Cardiac muscle cell (in vitro differentiated cells and primary cell): ENCODE data around the gene FRMD3. TPM values are rescaled to one million over a fixed set of nuclear protein-coding genes. Genes with fewer than 3 reads are reported as not detected.

ENCODE experiments used
- DNase-seq, 2 donors: peaks; one replicate each; pipeline versions ENCODE4 v3.0.0 to v3.0.0-alpha.2; 2010 to 2017; ENCODE audit warnings: low read depth in 1 of 2, low spot score in 1 of 2
- H3K27ac ChIP-seq: fragments of 200-600 bp; sonication (generic); 2 replicates; pipeline ENCODE4 v1.5.1; 2016
- H3K27me3 ChIP-seq: fragments of 200-600 bp; sonication (generic); 2 replicates; pipeline ENCODE4 v1.6.0; 2016; ENCODE audit warnings: control low read depth
- H3K36me3 ChIP-seq: fragments of 200-600 bp; sonication (generic); 2 replicates; pipeline ENCODE4 v1.5.1; 2016; ENCODE audit warnings: control low read depth
- H3K4me1 ChIP-seq: fragments of 200-600 bp; sonication (generic); 2 replicates; pipeline ENCODE4 v1.8.1; 2017; ENCODE audit warnings: low read depth, mild to moderate bottlenecking, mixed run types
- H3K4me3 ChIP-seq: fragments of 200-600 bp; sonication (generic); 2 replicates; pipeline ENCODE4 v1.5.1; 2016; ENCODE audit warnings: mild to moderate bottlenecking
- H3K9me3 ChIP-seq: fragments of 200-600 bp; sonication (generic); 2 replicates; pipeline ENCODE4 v1.5.1; 2017; ENCODE audit warnings: low read depth, mild to moderate bottlenecking, control low read depth
- polyA plus RNA-seq: library from polyadenylated mRNA; unstranded; fragments of >200 nt; fragmentation: Nextera tagmentation; extraction: Ambion mirVana; gene quantifications from 2 replicates; pipeline ENCODE4 v1.2.1, GENCODE V29; 2016
- total RNA-seq: library from RNA; depleted of rRNA; stranded (reverse); fragments of >200 nt; gene quantifications from 2 replicates; pipeline ENCODE4 v1.2.3, GENCODE V29; 2016
- TF ChIP-seq, protein P1 (sequence below): IDR thresholded peaks from 2 replicates; pipeline ENCODE4 v1.5.1; 2012; ENCODE audit warnings: low read depth, mild to moderate bottlenecking, low read length

FRMD3 gene
- total and polyA plus RNA-seq, 2 experiments from 2014 or later, result 61.5 to 66.4 TPM

DNA sequence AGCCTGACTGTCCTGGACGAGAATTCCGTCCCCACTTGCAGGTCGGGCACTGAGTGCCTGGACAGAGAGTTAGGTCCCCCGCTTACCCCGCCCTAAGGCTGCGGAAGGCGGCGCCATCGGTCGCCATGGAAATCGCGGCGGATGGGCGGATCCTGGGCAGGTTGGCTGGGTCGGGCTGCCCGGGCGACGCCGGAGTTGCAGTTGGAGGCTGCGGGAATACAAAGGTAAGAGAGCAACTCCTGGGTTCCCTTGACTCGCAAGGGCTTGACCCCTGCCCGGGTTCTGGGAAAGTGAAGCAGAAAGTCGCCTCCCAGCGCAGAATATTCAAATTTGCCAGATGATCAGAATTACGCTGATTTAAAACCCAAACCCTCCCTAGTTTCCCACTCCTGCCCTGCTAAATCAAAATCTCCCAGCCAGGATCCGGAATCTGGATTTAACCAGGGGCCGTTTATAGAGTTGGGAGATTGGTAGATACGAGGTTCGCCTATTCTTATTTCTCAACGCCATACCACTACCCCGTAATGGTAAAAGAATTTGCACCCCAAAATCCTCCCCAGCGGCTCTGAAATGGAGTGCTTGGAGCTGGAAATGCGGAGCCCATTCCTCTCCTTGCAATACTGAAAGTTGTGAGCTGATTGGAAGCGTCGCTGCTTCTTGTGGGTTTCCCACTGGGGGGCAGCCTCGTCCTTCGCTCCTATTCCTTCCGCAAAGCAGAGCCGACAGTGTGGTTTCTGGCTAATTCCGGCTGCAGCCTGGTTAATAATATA is 318.9 kb downstream of the FRMD3 start:
- Histone ChIP-seq H3K27ac (peak overlapping the region; percentile 34), H3K9me3 (no peaks in the 10 kb centered on the region), H3K36me3 (no peaks in the 10 kb centered on the region), H3K4me3 (peak overlapping the region; percentile 70), H3K4me1 (peaks cover 22% of the 10 kb centered on the region), H3K27me3 (no peaks in the 10 kb centered on the region)
- peak; percentile 92 to 95 for DNase-seq
- TF ChIP-seq, protein P1, sequence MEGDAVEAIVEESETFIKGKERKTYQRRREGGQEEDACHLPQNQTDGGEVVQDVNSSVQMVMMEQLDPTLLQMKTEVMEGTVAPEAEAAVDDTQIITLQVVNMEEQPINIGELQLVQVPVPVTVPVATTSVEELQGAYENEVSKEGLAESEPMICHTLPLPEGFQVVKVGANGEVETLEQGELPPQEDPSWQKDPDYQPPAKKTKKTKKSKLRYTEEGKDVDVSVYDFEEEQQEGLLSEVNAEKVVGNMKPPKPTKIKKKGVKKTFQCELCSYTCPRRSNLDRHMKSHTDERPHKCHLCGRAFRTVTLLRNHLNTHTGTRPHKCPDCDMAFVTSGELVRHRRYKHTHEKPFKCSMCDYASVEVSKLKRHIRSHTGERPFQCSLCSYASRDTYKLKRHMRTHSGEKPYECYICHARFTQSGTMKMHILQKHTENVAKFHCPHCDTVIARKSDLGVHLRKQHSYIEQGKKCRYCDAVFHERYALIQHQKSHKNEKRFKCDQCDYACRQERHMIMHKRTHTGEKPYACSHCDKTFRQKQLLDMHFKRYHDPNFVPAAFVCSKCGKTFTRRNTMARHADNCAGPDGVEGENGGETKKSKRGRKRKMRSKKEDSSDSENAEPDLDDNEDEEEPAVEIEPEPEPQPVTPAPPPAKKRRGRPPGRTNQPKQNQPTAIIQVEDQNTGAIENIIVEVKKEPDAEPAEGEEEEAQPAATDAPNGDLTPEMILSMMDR, result peak; percentile 83

DNA sequence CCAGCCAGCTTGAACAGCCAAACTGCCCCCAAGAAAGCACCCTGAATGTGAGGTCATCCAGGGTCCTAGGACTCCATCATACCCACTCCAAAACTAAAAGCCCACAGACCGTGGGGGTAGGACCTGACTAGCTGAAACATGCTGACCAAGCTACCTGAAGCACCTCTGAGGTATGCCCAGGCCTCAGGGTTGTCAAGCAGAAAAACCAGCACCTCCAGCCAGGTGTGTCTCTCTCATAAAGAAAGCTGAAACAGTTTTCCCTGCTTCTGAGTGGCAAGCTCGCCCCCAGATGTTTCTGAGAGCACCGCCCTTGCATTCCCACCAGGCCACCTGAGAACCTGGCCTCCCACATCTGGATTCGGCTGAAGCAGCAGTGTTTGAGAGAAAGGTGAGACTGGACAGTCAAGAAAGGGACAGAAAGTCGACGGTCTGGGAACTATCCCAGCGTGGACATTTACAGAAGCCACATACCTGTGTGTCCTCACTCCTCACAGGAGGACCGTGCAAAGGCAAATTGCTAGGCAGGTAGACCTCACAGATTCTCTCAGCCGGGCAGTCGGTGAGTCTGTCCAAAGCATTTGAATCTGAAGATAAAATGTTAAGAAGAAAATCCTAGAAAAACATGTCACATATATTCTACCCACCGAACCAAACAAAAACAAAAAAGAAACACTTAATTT is 319.6 kb downstream of the FRMD3 start:
- Histone ChIP-seq H3K27me3 (no peaks in the 10 kb centered on the region), H3K4me1 (peaks cover 22% of the 10 kb centered on the region), H3K4me3 (peak overlapping the region; percentile 70), H3K27ac (no peak overlapping the region), H3K36me3 (no peaks in the 10 kb centered on the region), H3K9me3 (no peaks in the 10 kb centered on the region)
- TF ChIP-seq, protein P1, result no peak
- DNase-seq, result no peak

DNA sequence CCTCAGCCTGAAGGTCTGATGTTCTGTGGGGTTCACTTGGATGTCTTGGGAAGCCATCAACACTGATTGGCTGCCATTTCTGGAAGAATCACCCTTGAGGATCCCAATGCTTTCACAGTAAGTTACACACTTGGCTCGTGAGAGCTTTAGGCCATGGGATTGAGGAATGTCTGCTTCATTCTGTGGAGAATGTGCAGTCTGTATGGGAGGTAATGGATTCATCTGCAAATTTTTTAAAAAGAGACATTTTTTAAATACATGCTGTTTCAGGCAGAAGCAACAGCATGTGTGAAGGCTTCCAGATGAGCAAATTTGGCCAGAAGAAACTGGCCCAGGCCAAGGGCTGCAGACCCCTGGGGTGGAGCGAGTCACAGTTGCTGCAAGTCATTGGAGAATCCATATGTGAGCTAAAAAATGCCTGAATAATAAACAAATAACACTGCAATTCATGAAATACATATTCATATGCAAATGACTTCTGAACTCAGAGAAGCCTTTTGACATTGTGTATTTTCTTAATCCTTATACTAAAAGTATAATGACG is 328.9 kb downstream of the FRMD3 start:
- H3K9me3 ChIP-seq, result no peaks in the 10 kb centered on the region
- DNase-seq, result no peak
- no peak overlapping the region for H3K4me3 ChIP-seq
- no peaks in the 10 kb centered on the region for H3K36me3 ChIP-seq
- no peak overlapping the region for H3K27ac ChIP-seq
- TF ChIP-seq, protein P1, result no peak
- no peaks in the 10 kb centered on the region for H3K27me3 ChIP-seq
- H3K4me1 ChIP-seq, result no peaks in the 10 kb centered on the region

DNA sequence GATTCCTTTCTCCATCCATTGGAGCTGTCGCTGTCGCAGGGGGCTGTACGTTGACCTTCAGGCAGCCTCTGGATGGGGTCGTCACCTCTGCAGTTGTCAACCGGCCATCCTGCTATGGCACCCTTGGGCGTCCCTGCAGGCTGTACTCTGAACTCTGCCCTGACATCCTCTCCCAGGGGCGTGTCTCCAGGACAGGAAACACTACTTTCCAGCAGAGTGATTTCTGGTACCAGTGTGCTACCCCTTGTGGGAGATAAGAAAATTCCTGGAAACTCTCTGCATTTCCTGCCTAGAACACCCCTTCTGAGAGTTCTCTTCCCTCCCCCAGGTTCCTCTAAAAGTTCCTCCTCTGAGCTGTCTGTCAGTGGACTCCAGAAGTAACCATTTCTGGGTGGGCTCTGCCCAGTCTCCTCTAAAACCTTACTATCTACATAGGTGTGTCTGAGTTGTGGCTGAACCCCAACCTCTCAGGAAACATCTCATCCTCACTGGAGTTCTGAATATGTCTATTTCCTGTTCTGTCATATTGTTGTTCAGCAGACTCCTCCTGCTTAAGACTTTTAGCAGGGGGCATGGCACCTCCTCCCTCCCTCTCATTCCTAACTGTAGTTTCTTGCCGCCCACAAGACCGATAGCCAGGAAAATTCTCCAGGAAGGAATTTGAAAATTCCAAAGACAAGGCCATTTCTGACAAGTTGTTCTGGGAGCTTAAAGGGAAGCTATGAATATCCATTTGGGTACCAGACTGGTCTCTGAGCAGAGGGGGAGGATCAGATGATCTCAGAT is 329.9 kb downstream of the FRMD3 start:
- no peaks in the 10 kb centered on the region for H3K4me1 ChIP-seq
- H3K27ac ChIP-seq, result no peak overlapping the region
- H3K27me3 ChIP-seq, result no peaks in the 10 kb centered on the region
- no peaks in the 10 kb centered on the region for H3K36me3 ChIP-seq
- TF ChIP-seq, protein P1, result no peak
- peak in 1 of 2 donors; percentile 51 for DNase-seq
- H3K4me3 ChIP-seq, result no peak overlapping the region
- H3K9me3 ChIP-seq, result no peaks in the 10 kb centered on the region

DNA sequence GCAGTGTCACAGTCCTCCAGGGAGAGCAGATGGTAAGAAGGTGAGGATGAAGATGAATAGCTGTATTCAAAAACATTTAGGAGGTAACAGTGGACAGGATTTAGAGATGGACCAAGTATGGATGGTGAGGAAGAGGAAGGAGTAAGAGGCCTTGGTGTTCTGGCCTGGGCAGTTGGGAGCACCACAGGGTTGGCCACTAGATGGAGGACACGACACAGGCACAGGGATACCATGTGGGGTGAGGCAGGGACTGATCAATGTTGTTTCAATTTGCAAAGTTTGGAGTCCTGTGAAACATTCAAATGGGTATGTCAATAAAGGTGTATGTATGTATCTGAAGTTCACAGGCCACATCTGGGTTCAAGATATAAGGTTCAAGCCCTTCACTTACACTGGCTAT is 334.2 kb downstream of the FRMD3 start:
- Histone ChIP-seq H3K27me3 (no peaks in the 10 kb centered on the region), H3K4me1 (no peaks in the 10 kb centered on the region), H3K9me3 (no peaks in the 10 kb centered on the region), H3K4me3 (no peak overlapping the region), H3K36me3 (no peaks in the 10 kb centered on the region), H3K27ac (no peak overlapping the region)
- DNase-seq, result peak in 1 of 2 donors; percentile 12
- TF ChIP-seq, protein P1, result no peak
